Heart left ventricle (tissue), 13 donors: ENCODE data around the gene CTBP1.

Experiments
- POLR2A ChIP-seq, 2 donors: fragments of 450-650 bp; IDR thresholded peaks; one replicate each; pipeline ENCODE4 v1.6.1; 2017; ENCODE audit warnings: antibody characterized with exemption in 2 of 2, mild to moderate bottlenecking in 2 of 2, moderate library complexity in 2 of 2
- TF ChIP-seq, protein P1 (sequence below), 12 donors: fragments of 200-600 bp; sonication (generic) in 4 of 12; IDR thresholded peaks; one replicate each; pipeline versions ENCODE4 v1.5.0 to v1.8.0; 2018 to 2022; ENCODE audit warnings: antibody characterized with exemption in 12 of 12, mild to moderate bottlenecking in 5 of 12
- donor health status: ischemic (EF 13 %, LVEDD 7.1; RV severe dilation, severe dysfunction).
- donor health status: DM: no; HTN: yes; CAD: no.
- donor health status: DM: no; HTN: no; CAD: no.
- donor health status: ischemic (EF 25% LVEDD 6.9; RV normal size, moderate dysfunction).
- donor health status: ischemic (EF 25% LVEDD 5.7; RV mildly dilated, moderate dysfunction).
- donor health status: ischemic (EF 35%, LVEDD 5.7; RV mildly dilated, moderate dysfunction).
- donor health status: nonischemic (EF 11% LVEDD 7.7; RV severe dilation, severe dysfunction).
- donor health status: DM: yes; HTN: yes; CAD: no.
- donor health status: PGD.
- donor health status: ischemic (EF 29% LVEDD 5.4; RV normal size, mild dysfunction).
- donor health status: nonischemic (EF 23%, LVEDD 6.1; RV moderate dilation, normal function).

DNA sequence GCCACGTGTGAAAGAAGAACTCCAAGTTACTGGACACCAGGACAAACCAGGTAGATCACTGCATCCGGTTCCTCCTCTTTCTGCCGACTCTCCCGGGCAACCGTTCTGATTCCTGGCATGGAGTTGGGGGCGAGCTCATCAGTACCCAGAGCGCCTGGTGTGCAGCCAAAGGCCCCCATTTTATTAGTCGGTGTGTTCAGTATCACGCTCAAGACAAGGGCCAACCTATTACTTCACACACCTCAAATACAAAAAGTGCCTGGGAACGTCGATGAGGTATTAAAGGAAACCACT lies 2.8 kb upstream of the CTBP1 start:
- TF ChIP-seq, protein P1, sequence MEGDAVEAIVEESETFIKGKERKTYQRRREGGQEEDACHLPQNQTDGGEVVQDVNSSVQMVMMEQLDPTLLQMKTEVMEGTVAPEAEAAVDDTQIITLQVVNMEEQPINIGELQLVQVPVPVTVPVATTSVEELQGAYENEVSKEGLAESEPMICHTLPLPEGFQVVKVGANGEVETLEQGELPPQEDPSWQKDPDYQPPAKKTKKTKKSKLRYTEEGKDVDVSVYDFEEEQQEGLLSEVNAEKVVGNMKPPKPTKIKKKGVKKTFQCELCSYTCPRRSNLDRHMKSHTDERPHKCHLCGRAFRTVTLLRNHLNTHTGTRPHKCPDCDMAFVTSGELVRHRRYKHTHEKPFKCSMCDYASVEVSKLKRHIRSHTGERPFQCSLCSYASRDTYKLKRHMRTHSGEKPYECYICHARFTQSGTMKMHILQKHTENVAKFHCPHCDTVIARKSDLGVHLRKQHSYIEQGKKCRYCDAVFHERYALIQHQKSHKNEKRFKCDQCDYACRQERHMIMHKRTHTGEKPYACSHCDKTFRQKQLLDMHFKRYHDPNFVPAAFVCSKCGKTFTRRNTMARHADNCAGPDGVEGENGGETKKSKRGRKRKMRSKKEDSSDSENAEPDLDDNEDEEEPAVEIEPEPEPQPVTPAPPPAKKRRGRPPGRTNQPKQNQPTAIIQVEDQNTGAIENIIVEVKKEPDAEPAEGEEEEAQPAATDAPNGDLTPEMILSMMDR (IDR thresholded peaks at IDR 0.05) = no peak
- TF ChIP-seq POLR2A (IDR thresholded peaks at IDR 0.05) = no peak
